Endothelial cell of umbilical vein (primary cell): Measurements from ENCODE around the gene CRYGN.

Source experiments
- EZH2 ChIP-seq: IDR thresholded peaks from 2 replicates; pipeline ENCODE4 v1.6.1; 2012; ENCODE audit warnings: borderline replicate concordance, low read depth, mild to moderate bottlenecking, moderate library complexity, low read length, inconsistent platforms; ENCODE audit not compliant: severe bottlenecking
- MAX ChIP-seq: IDR thresholded peaks from 2 replicates; pipeline ENCODE4 v1.6.1; 2011; ENCODE audit not compliant: insufficient read depth, insufficient read length
- MYC ChIP-seq: IDR thresholded peaks from one replicate; pipeline ENCODE4 v1.6.1; 2011; ENCODE audit warnings: mild to moderate bottlenecking, low read depth, low read length
- POLR2A ChIP-seq: IDR thresholded peaks from 2 replicates; pipeline ENCODE4 v1.6.1; 2012; ENCODE audit warnings: low read depth, mild to moderate bottlenecking, control low read depth, low read length
- POLR2AphosphoS5 ChIP-seq: IDR thresholded peaks from 2 replicates; pipeline ENCODE4 v1.6.1; 2012; ENCODE audit warnings: low read depth, mild to moderate bottlenecking, control low read depth, low read length, moderate library complexity; ENCODE audit not compliant: insufficient read depth
- TF ChIP-seq, protein P1 (sequence below), 2 donors: IDR thresholded peaks; 1 replicate in 1 of 2; 2 replicates in 1 of 2; pipeline ENCODE4 v1.5.1; 2011; ENCODE audit warnings: low read length in 2 of 2, mild to moderate bottlenecking in 2 of 2, moderate library complexity in 2 of 2, control low read depth in 1 of 2, inconsistent platforms in 1 of 2, low read depth in 1 of 2; ENCODE audit not compliant: insufficient read depth in 1 of 2; ENCODE audit errors: extremely low read depth in 1 of 2

GRCh38 chr7:151455690-151456089 is 15.7 kb upstream of the CRYGN start:
- TF ChIP-seq, protein P1, sequence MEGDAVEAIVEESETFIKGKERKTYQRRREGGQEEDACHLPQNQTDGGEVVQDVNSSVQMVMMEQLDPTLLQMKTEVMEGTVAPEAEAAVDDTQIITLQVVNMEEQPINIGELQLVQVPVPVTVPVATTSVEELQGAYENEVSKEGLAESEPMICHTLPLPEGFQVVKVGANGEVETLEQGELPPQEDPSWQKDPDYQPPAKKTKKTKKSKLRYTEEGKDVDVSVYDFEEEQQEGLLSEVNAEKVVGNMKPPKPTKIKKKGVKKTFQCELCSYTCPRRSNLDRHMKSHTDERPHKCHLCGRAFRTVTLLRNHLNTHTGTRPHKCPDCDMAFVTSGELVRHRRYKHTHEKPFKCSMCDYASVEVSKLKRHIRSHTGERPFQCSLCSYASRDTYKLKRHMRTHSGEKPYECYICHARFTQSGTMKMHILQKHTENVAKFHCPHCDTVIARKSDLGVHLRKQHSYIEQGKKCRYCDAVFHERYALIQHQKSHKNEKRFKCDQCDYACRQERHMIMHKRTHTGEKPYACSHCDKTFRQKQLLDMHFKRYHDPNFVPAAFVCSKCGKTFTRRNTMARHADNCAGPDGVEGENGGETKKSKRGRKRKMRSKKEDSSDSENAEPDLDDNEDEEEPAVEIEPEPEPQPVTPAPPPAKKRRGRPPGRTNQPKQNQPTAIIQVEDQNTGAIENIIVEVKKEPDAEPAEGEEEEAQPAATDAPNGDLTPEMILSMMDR (IDR thresholded peaks at IDR 0.05; ENCODE audit: extremely low read depth in 1 of 2, insufficient read depth in 1 of 2, low read depth in 1 of 2, low read length in 2 of 2), result no peak
- TF ChIP-seq MYC (no peak), EZH2 (no peak), POLR2AphosphoS5 (no peak), POLR2A (no peak), MAX (no peak)
